Upper lobe of right lung (tissue), 1 donor: ENCODE measurements around the gene MAGEB16. TPM values are rescaled to one million over a fixed set of nuclear protein-coding genes. Genes with fewer than 3 reads are reported as not detected.

Experiments used
- ATAC-seq: fragments of 200-7000 bp; cut with Tn5 transposase; one replicate; pipeline ENCODE4 v1.9.1; 2020; ENCODE audit warnings: mild to moderate bottlenecking, moderate library complexity
- DNase-seq: peaks from one replicate; pipeline ENCODE4 v3.0.0-alpha.2; 2020
- H3K27ac ChIP-seq: fragments of 200-600 bp; one replicate; pipeline ENCODE4 v1.8.0; 2022
- H3K27me3 ChIP-seq: fragments of 200-600 bp; one replicate; pipeline ENCODE4 v1.8.0; 2022; ENCODE audit warnings: mild to moderate bottlenecking
- H3K36me3 ChIP-seq: fragments of 200-600 bp; one replicate; pipeline ENCODE4 v1.8.0; 2022
- H3K4me1 ChIP-seq: fragments of 200-600 bp; one replicate; pipeline ENCODE4 v1.8.0; 2022
- H3K4me3 ChIP-seq: fragments of 200-600 bp; one replicate; pipeline ENCODE4 v1.8.0; 2022; ENCODE audit warnings: mild to moderate bottlenecking
- H3K9me3 ChIP-seq: fragments of 200-600 bp; one replicate; pipeline ENCODE4 v1.8.0; 2022
- intact Hi-C: fragments of 100-400 bp; cut with DNase I; formaldehyde crosslinking; loops from one replicate; pipeline ENCODE4 v1.11.0; 2022
- total RNA-seq: library from RNA; stranded (reverse); fragmentation: NEBNext Ultra II Directional; extraction: Animal tissue kit (Norgen Biotek cat#: 25700); gene quantifications from one replicate; pipeline ENCODE4 v1.2.1, GENCODE V29; 2021
- TF ChIP-seq, protein P1 (sequence below): fragments of 200-600 bp; IDR thresholded peaks from one replicate; pipeline ENCODE4 v1.8.0; 2022; ENCODE audit warnings: antibody characterized with exemption
- donor health status: DM: no; HTN: yes; CAD: no; lungs with severe emphysema.

The MAGEB16 gene
- total RNA-seq, 1 donor from 2014 or later: not detected

DNA sequence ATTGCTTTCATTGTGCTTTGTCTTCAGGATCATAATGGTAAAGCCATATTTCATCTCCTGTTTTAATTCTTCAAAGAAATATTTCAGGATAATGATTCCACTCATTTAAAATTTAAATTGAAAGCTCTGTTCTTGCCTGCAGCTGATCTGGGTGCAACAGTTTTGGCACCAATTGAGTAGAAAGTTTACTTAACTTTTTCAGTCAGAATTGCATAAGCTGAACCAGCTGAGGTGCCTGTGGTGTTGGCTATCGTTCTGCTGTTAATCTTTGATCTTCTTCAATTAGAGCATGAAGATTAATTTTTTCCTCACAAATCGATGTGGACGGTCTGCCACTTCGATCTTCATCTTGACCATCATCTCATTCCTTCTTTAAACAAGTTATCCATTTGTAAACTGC, 49.6 kb downstream of the MAGEB16 start:
- no peak overlapping the region for H3K27ac ChIP-seq
- no peaks in the 10 kb centered on the region for H3K27me3 ChIP-seq
- no peak for ATAC-seq
- DNase-seq: no peak
- TF ChIP-seq, protein P1, sequence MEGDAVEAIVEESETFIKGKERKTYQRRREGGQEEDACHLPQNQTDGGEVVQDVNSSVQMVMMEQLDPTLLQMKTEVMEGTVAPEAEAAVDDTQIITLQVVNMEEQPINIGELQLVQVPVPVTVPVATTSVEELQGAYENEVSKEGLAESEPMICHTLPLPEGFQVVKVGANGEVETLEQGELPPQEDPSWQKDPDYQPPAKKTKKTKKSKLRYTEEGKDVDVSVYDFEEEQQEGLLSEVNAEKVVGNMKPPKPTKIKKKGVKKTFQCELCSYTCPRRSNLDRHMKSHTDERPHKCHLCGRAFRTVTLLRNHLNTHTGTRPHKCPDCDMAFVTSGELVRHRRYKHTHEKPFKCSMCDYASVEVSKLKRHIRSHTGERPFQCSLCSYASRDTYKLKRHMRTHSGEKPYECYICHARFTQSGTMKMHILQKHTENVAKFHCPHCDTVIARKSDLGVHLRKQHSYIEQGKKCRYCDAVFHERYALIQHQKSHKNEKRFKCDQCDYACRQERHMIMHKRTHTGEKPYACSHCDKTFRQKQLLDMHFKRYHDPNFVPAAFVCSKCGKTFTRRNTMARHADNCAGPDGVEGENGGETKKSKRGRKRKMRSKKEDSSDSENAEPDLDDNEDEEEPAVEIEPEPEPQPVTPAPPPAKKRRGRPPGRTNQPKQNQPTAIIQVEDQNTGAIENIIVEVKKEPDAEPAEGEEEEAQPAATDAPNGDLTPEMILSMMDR: no peak
- H3K36me3 ChIP-seq: no peaks in the 10 kb centered on the region
- no peaks in the 10 kb centered on the region for H3K4me1 ChIP-seq
- H3K4me3 ChIP-seq: no peak overlapping the region
- no peaks in the 10 kb centered on the region for H3K9me3 ChIP-seq
- intact Hi-C loops: no loop called here

Other genes starting within 250 kb of the MAGEB16 start
- not detected for gene CFAP47, start 121.4 kb downstream of the MAGEB16 start, total RNA-seq